H9 (cell line): ENCODE results near the gene LCE4A. TPM values are rescaled to one million over a fixed set of nuclear protein-coding genes. Genes with fewer than 3 reads are reported as not detected.
"Not testable (repeated sequence)": the region's sequence is repeated elsewhere in the genome, so short reads cannot be mapped to it uniquely, and the experiment has no call there.

ENCODE experiments used
- DNase-seq: peaks from one replicate; pipeline ENCODE4 v3.0.0-alpha.2; 2017
- H2AFZ ChIP-seq: one replicate; pipeline ENCODE4 v1.6.1; 2013; ENCODE audit warnings: mild to moderate bottlenecking, low read length, control low read depth, moderate library complexity
- H2AK5ac ChIP-seq: 2 replicates; pipeline ENCODE4 v1.6.1; 2013; ENCODE audit warnings: low read length, control low read depth, mixed read lengths; ENCODE audit not compliant: insufficient read length
- H2BK120ac ChIP-seq: one replicate; pipeline ENCODE4 v1.6.1; 2013; ENCODE audit warnings: low read depth, mild to moderate bottlenecking, low read length, control low read depth, inconsistent platforms; ENCODE audit not compliant: poor library complexity, severe bottlenecking
- H2BK12ac ChIP-seq: 2 replicates; pipeline ENCODE4 v1.6.1; 2013; ENCODE audit warnings: low read length, control low read depth, mixed read lengths, low read depth; ENCODE audit not compliant: insufficient read length
- H2BK15ac ChIP-seq: 2 replicates; pipeline ENCODE4 v1.6.1; 2013; ENCODE audit warnings: low read depth, low read length, control low read depth
- H2BK20ac ChIP-seq: one replicate; pipeline ENCODE4 v1.6.1; 2013; ENCODE audit warnings: low read depth, mild to moderate bottlenecking, low read length, control low read depth, inconsistent platforms; ENCODE audit not compliant: poor library complexity, severe bottlenecking
- H2BK5ac ChIP-seq: 2 replicates; pipeline ENCODE4 v1.6.1; 2013; ENCODE audit warnings: low read length, control low read depth, mixed read lengths; ENCODE audit not compliant: insufficient read length
- H3K14ac ChIP-seq: 2 replicates; pipeline ENCODE4 v1.6.1; 2013; ENCODE audit warnings: low read length, control low read depth; ENCODE audit not compliant: insufficient read depth
- H3K18ac ChIP-seq: 2 replicates; pipeline ENCODE4 v1.6.1; 2013; ENCODE audit warnings: low read depth, mild to moderate bottlenecking, mixed read lengths, low read length, control low read depth; ENCODE audit not compliant: insufficient read length
- H3K23ac ChIP-seq: 2 replicates; pipeline ENCODE4 v1.6.1; 2013; ENCODE audit warnings: low read length, control low read depth, mixed read lengths, low read depth; ENCODE audit not compliant: insufficient read length
- H3K23me2 ChIP-seq: 2 replicates; pipeline ENCODE4 v1.6.1; 2013; ENCODE audit warnings: low read depth, mild to moderate bottlenecking, mixed read lengths, low read length, control low read depth; ENCODE audit not compliant: insufficient read length, poor library complexity, severe bottlenecking
- H3K27ac ChIP-seq: 2 replicates; pipeline ENCODE4 v1.5.1; 2013; ENCODE audit warnings: low read length, control low read depth, mixed read lengths, low read depth; ENCODE audit not compliant: insufficient read length
- H3K27me3 ChIP-seq: 2 replicates; pipeline ENCODE4 v1.6.1; 2013; ENCODE audit warnings: low read length, control low read depth, inconsistent platforms; ENCODE audit not compliant: insufficient read depth
- H3K4ac ChIP-seq: 2 replicates; pipeline ENCODE4 v1.6.1; 2013; ENCODE audit warnings: low read depth, mild to moderate bottlenecking, control low read depth, inconsistent platforms, low read length, moderate library complexity
- H3K4me1 ChIP-seq: 2 replicates; pipeline ENCODE4 v1.6.1; 2013; ENCODE audit warnings: low read length, control low read depth, inconsistent platforms; ENCODE audit not compliant: insufficient read depth
- H3K4me2 ChIP-seq: 2 replicates; pipeline ENCODE4 v1.6.1; 2013; ENCODE audit warnings: low read length, control low read depth, mixed read lengths; ENCODE audit not compliant: insufficient read length, insufficient read depth
- H3K56ac ChIP-seq: 2 replicates; pipeline ENCODE4 v1.6.1; 2013; ENCODE audit warnings: low read depth, mild to moderate bottlenecking, mixed read lengths, low read length, control low read depth; ENCODE audit not compliant: insufficient read length
- H3K79me1 ChIP-seq: 2 replicates; pipeline ENCODE4 v1.6.1; 2013; ENCODE audit warnings: low read depth, mild to moderate bottlenecking, moderate library complexity, low read length, control low read depth, inconsistent platforms; ENCODE audit not compliant: insufficient read depth, poor library complexity, severe bottlenecking
- H3K79me2 ChIP-seq: 2 replicates; pipeline ENCODE4 v1.6.1; 2013; ENCODE audit warnings: low read length, control low read depth, inconsistent platforms; ENCODE audit not compliant: insufficient read depth
- H3K9ac ChIP-seq: 2 replicates; pipeline ENCODE4 v1.6.1; 2013; ENCODE audit warnings: low read length, control low read depth, mixed read lengths; ENCODE audit not compliant: insufficient read length; ENCODE audit errors: extremely low read depth
- H3K9me3 ChIP-seq: one replicate; pipeline ENCODE4 v1.6.1; 2013; ENCODE audit warnings: low read depth, low read length, inconsistent platforms; ENCODE audit not compliant: control insufficient read depth
- H3T11ph ChIP-seq: one replicate; pipeline ENCODE4 v1.6.1; 2013; ENCODE audit warnings: mild to moderate bottlenecking, low read length, control low read depth, inconsistent platforms
- H4K20me1 ChIP-seq: one replicate; pipeline ENCODE4 v1.6.1; 2013; ENCODE audit not compliant: control insufficient read depth, insufficient read length, insufficient read depth
- H4K5ac ChIP-seq: 2 replicates; pipeline ENCODE4 v1.6.1; 2013; ENCODE audit warnings: low read depth, mild to moderate bottlenecking, mixed read lengths, low read length, control low read depth; ENCODE audit not compliant: insufficient read length
- H4K8ac ChIP-seq: replicated peaks from 2 replicates; pipeline ENCODE4 v1.6.1; 2013; ENCODE audit warnings: low read length, control low read depth, mixed read lengths, low read depth; ENCODE audit not compliant: insufficient read length
- H4K91ac ChIP-seq: 2 replicates; pipeline ENCODE4 v1.6.1; 2013; ENCODE audit warnings: low read depth, mild to moderate bottlenecking, moderate library complexity, mixed read lengths, low read length, control low read depth; ENCODE audit not compliant: insufficient read length
- H3K27ac Mint-ChIP-seq, 3 experiments: 2 replicates in 2 of 3; 3 replicates in 1 of 3; pipeline ENCODE4 v1.8.0; 2020 to 2021; ENCODE audit warnings: mixed read lengths in 3 of 3, mild to moderate bottlenecking in 1 of 3, moderate library complexity in 1 of 3
- H3K27me3 Mint-ChIP-seq: 2 replicates; pipeline ENCODE4 v1.8.0; 2021; ENCODE audit warnings: low read depth, mild to moderate bottlenecking, moderate library complexity, mixed read lengths
- H3K36me3 Mint-ChIP-seq, 3 experiments: 2 replicates in 2 of 3; 3 replicates in 1 of 3; pipeline ENCODE4 v1.8.0; 2020 to 2021; ENCODE audit warnings: low read depth in 3 of 3, mixed read lengths in 3 of 3; ENCODE audit not compliant: insufficient read depth in 1 of 3
- H3K4me1 Mint-ChIP-seq, 2 experiments: 2 replicates each; pipeline ENCODE4 v1.8.0; 2020; ENCODE audit warnings: mixed read lengths in 2 of 2
- H3K4me3 Mint-ChIP-seq, 2 experiments: 2 replicates in 1 of 2; 3 replicates in 1 of 2; pipeline ENCODE4 v1.8.0; 2020 to 2021; ENCODE audit warnings: mild to moderate bottlenecking in 2 of 2, mixed read lengths in 2 of 2, moderate library complexity in 1 of 2
- H3K9me3 Mint-ChIP-seq, 2 experiments: 2 replicates in 1 of 2; 3 replicates in 1 of 2; pipeline ENCODE4 v1.8.0; 2020; ENCODE audit warnings: mild to moderate bottlenecking in 2 of 2, mixed read lengths in 2 of 2, moderate library complexity in 1 of 2
- WGBS: extraction: QIAGEN DNeasy Blood & Tissue Kit; methylation state at CpG from one replicate; pipeline ENCODE4 v1.1.7; 2013; ENCODE audit warnings: missing lambda C conversion rate, low lambda C conversion rate, mixed read lengths; ENCODE audit not compliant: insufficient read length; ENCODE audit errors: extremely low coverage; 5-methylcytosine and 5-hydroxymethylcytosine counted together
- total RNA-seq: library from RNA; stranded (reverse); gene quantifications from 2 replicates; pipeline ENCODE4 v1.2.1, GENCODE V29; 2021
- TF ChIP-seq, protein P1 (sequence below): fragments of 200-600 bp; sonication (generic); conservative IDR thresholded peaks from 3 replicates; pipeline ENCODE4 v1.8.0; 2021; ENCODE audit warnings: antibody characterized with exemption, mild to moderate bottlenecking

LCE4A gene
- total RNA-seq, 1 experiment from 2014 or later = not detected

DNA sequence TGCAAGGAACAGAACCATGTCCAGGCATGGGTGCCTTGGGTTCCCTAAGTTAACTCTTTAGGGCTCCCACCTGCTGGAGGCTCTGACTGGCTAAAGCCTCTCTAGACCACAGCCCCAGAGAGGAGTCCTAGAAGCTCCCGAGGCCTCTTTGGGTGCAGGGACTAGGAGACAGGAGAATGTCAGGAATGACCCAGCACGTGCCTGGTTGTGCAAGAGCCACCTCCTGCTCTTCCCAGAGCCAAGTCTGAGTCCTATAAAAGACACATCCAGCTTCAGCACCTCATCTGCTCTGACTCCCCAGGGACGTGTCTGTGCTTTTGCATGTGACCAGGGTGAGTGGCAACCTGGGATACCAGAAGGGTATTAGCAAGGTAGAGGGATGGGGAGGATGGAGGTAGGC is 44.9 kb upstream of the LCE4A start, which contains the start of gene LCE2D:
LCE2D (plus strand) TSS at position 283 of the 400 bp plus-strand sequence. CDS start 726 bp downstream, outside the sequence.
- H2BK12ac ChIP-seq = no peak within 1 kb of the TSS
- peaks cover 91% of the 10 kb centered on the region for H3K9me3 ChIP-seq
- H3K56ac ChIP-seq = no peak within 1 kb of the TSS
- no peak within 1 kb of the TSS for H2BK15ac ChIP-seq
- no peaks in the 10 kb centered on the region for H3K4me1 ChIP-seq
- H4K8ac ChIP-seq = no peak within 1 kb of the TSS
- no peak within 1 kb of the TSS for H3K18ac ChIP-seq
- no peak within 1 kb of the TSS for H3K4me2 ChIP-seq
- no peak within 1 kb of the TSS for H4K91ac ChIP-seq
- no peak within 1 kb of the TSS for H3K9ac ChIP-seq
- H3K4me3 Mint-ChIP-seq = no peak within 1 kb of the TSS
- H3K79me1 ChIP-seq = no peaks in the 10 kb centered on the region
- no CpG with 5 or more reads among the region's 3 CpGs for WGBS
- peaks cover 0 to 23% (median 10%) of the 10 kb centered on the region in 3 experiments; a peak in 6 of 7 replicates for H3K36me3 Mint-ChIP-seq
- H3T11ph ChIP-seq = no peak within 1 kb of the TSS
- H2BK5ac ChIP-seq = no peak within 1 kb of the TSS
- no peak within 1 kb of the TSS for H3K23ac ChIP-seq
- H2AFZ ChIP-seq = no peak within 1 kb of the TSS
- no peaks in the 10 kb centered on the region for H4K20me1 ChIP-seq
- no peaks in the 10 kb centered on the region for H3K79me2 ChIP-seq
- H2AK5ac ChIP-seq = no peak within 1 kb of the TSS
- H3K9me3 Mint-ChIP-seq = peaks cover 95 to 98% of the 10 kb centered on the region in 2 experiments
- H3K27me3 ChIP-seq = no peaks in the 10 kb centered on the region
- no peaks in the 10 kb centered on the region; the same call in none of the 2 replicates for H3K27me3 Mint-ChIP-seq
- no peak within 1 kb of the TSS for H3K4ac ChIP-seq
- no peaks in the 10 kb centered on the region for H3K23me2 ChIP-seq
- no peak within 1 kb of the TSS for H2BK20ac ChIP-seq
- TF ChIP-seq, protein P1, sequence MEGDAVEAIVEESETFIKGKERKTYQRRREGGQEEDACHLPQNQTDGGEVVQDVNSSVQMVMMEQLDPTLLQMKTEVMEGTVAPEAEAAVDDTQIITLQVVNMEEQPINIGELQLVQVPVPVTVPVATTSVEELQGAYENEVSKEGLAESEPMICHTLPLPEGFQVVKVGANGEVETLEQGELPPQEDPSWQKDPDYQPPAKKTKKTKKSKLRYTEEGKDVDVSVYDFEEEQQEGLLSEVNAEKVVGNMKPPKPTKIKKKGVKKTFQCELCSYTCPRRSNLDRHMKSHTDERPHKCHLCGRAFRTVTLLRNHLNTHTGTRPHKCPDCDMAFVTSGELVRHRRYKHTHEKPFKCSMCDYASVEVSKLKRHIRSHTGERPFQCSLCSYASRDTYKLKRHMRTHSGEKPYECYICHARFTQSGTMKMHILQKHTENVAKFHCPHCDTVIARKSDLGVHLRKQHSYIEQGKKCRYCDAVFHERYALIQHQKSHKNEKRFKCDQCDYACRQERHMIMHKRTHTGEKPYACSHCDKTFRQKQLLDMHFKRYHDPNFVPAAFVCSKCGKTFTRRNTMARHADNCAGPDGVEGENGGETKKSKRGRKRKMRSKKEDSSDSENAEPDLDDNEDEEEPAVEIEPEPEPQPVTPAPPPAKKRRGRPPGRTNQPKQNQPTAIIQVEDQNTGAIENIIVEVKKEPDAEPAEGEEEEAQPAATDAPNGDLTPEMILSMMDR = no peak
- no peak within 1 kb of the TSS for H3K27ac Mint-ChIP-seq
- no peaks in the 10 kb centered on the region for H3K4me1 Mint-ChIP-seq
- H2BK120ac ChIP-seq = no peak within 1 kb of the TSS
- no peak within 1 kb of the TSS for H3K27ac ChIP-seq
- no peak for DNase-seq
- no peak within 1 kb of the TSS for H4K5ac ChIP-seq
- H3K14ac ChIP-seq = no peak within 1 kb of the TSS

DNA sequence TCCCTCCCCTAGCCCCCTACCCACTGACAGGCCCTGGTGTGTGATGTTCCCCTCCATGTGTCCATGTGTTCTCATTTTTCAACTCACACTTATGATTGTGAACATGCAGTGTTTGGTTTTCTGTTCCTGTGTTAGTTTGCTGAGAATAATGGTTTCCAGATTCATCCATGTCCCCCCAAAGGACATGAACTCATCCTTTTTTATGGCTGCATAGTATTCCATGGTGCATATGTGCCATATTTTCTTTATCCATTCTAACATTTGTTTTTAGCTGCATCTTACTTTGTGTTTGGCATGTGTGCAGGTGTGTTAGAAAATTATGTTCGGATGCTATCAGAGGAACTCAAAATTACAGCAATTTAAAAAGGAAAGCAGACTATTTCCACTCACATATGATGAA is 41.8 kb upstream of the LCE4A start:
- not testable (repeated sequence) for H3K27ac Mint-ChIP-seq, H3K27ac ChIP-seq, H3K4me1 Mint-ChIP-seq, H3T11ph ChIP-seq, H2BK5ac ChIP-seq, H3K4me2 ChIP-seq, H2AK5ac ChIP-seq, H4K8ac ChIP-seq, H2BK120ac ChIP-seq, H4K20me1 ChIP-seq, H3K23me2 ChIP-seq, H3K56ac ChIP-seq, DNase-seq, H4K91ac ChIP-seq, H3K27me3 ChIP-seq, H2AFZ ChIP-seq, H4K5ac ChIP-seq, H3K18ac ChIP-seq, H3K79me2 ChIP-seq, H3K27me3 Mint-ChIP-seq, H3K4me3 Mint-ChIP-seq, H3K23ac ChIP-seq, H3K79me1 ChIP-seq, H2BK12ac ChIP-seq, H3K4me1 ChIP-seq, H2BK15ac ChIP-seq, H3K4ac ChIP-seq, H3K9ac ChIP-seq, H3K14ac ChIP-seq, H2BK20ac ChIP-seq
- peaks cover 94% of the 10 kb centered on the region for H3K9me3 ChIP-seq
- Mint-ChIP-seq H3K9me3 (peaks cover 95 to 98% of the 10 kb centered on the region in 2 experiments), H3K36me3 (peaks cover under 1 to 13% (median 10%) of the 10 kb centered on the region in 3 experiments)
- no CpG with 5 or more reads among the region's 1 CpG for WGBS
